ENCODE data around the gene MYEOV.
A peak's percentile ranks its signal among the peaks of the same experiment; 100 is the strongest.

MYEOV gene

GRCh38 chr11:69286374-69287371, 7.3 kb upstream of the MYEOV start:
- DNase-seq (ENCODE audit: low read depth) = no peak

- DNase-seq (ENCODE audit: low read depth) = no peak
Measured at GRCh38 chr11:69287968-69288882, 5.7 kb upstream of the MYEOV start.

- no peak for DNase-seq (ENCODE audit: low read depth)
Measured at GRCh38 chr11:69288883-69289242, 5.1 kb upstream of the MYEOV start.

GRCh38 chr11:69290806-69291205, 3.1 kb upstream of the MYEOV start:
- no peak for DNase-seq (ENCODE audit: low read depth)

- no peak for DNase-seq (ENCODE audit: low read depth)
Measured at GRCh38 chr11:69291459-69292110, 2.4 kb upstream of the MYEOV start.

GRCh38 chr11:69292221-69292648, 1.7 kb upstream of the MYEOV start:
- no peak for DNase-seq (ENCODE audit: low read depth)

- no peak for DNase-seq (ENCODE audit: low read depth)
Measured at GRCh38 chr11:69293087-69293486, 868 bp upstream of the MYEOV start.

GRCh38 chr11:69294571-69295078, 670 bp downstream of the MYEOV start:
- DNase-seq (ENCODE audit: low read depth) = no peak

GRCh38 chr11:69295079-69295994, 1.4 kb downstream of the MYEOV start:
- no peak for DNase-seq (ENCODE audit: low read depth)

GRCh38 chr11:69295995-69296889, 2.3 kb downstream of the MYEOV start:
- DNase-seq (ENCODE audit: low read depth) = no peak

- peak; percentile 100 for DNase-seq (ENCODE audit: low read depth)
Measured at GRCh38 chr11:69296890-69297786, 3.2 kb downstream of the MYEOV start.

GRCh38 chr11:69297787-69298266, 3.9 kb downstream of the MYEOV start:
- DNase-seq (ENCODE audit: low read depth) = no peak

- peak; percentile 87 for DNase-seq (ENCODE audit: low read depth)
Measured at GRCh38 chr11:69298267-69299022, 4.5 kb downstream of the MYEOV start.

GRCh38 chr11:69299023-69299461, 5.1 kb downstream of the MYEOV start:
- no peak for DNase-seq (ENCODE audit: low read depth)

- no peak for DNase-seq (ENCODE audit: low read depth)
Measured at GRCh38 chr11:69299572-69299971, 5.6 kb downstream of the MYEOV start.

- no peak for DNase-seq (ENCODE audit: low read depth)
Measured at GRCh38 chr11:69300120-69301060, 6.4 kb downstream of the MYEOV start.

- no peak for DNase-seq (ENCODE audit: low read depth)
Measured at GRCh38 chr11:69301081-69301454, 7.1 kb downstream of the MYEOV start.
